ENCODE results near the gene FUZ.

Gene FUZ

DNA sequence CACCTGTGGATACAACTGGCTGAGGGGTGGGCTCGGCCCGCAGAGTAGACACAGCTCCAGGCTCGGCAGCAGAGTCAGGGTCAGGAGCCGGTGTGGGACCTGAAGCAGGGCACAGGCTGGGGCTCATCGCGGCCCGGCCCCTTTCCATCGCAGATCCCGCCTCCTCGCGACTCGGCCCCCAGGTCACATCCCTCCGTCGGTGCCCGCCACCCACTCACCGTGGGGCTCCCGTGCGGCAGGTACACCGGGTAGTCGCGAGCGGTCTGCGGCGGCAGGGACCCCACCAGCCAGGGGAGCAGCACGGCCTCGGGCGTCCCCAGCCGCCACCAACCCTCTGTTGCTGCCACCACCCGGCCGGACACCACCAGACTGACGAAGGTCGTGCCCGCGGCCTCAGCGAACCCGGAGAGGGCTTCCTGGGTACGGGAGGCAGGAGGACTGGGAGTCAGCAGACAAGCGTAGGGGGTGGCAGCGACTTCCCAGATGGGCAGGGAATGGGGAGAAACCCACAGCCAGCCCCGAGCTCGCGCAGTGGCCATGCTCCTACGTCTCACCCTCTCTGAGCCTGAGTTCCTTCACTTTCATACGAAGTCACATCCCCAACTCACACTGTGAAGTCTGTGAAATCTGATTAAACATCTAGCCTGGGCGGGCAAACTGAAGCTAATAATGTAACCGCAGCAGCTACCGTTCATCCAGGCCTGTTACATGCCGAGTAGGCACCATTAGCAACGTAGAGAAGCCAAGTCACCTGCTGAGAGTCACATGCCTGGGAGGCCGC is 3.7 kb downstream of the FUZ start:
- TF ChIP-seq, protein P1, sequence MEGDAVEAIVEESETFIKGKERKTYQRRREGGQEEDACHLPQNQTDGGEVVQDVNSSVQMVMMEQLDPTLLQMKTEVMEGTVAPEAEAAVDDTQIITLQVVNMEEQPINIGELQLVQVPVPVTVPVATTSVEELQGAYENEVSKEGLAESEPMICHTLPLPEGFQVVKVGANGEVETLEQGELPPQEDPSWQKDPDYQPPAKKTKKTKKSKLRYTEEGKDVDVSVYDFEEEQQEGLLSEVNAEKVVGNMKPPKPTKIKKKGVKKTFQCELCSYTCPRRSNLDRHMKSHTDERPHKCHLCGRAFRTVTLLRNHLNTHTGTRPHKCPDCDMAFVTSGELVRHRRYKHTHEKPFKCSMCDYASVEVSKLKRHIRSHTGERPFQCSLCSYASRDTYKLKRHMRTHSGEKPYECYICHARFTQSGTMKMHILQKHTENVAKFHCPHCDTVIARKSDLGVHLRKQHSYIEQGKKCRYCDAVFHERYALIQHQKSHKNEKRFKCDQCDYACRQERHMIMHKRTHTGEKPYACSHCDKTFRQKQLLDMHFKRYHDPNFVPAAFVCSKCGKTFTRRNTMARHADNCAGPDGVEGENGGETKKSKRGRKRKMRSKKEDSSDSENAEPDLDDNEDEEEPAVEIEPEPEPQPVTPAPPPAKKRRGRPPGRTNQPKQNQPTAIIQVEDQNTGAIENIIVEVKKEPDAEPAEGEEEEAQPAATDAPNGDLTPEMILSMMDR (IDR thresholded peaks at IDR 0.05; ENCODE audit: low read depth, low read length), result no peak
- peak overlapping the region; percentile 69 for H3K4me3 ChIP-seq (ENCODE audit: low read depth, low read length)

- peak overlapping the region; percentile 69 for H3K4me3 ChIP-seq (ENCODE audit: low read depth, low read length)
- TF ChIP-seq, protein P1 (IDR thresholded peaks at IDR 0.05; ENCODE audit: low read depth, low read length), result no peak
Observed at GRCh38 chr19:49808711-49809159, 4.4 kb downstream of the FUZ start.

GRCh38 chr19:49807904-49808675 is 5.0 kb downstream of the FUZ start:
- H3K4me3 ChIP-seq (ENCODE audit: low read depth, low read length), result no peak overlapping the region

DNA sequence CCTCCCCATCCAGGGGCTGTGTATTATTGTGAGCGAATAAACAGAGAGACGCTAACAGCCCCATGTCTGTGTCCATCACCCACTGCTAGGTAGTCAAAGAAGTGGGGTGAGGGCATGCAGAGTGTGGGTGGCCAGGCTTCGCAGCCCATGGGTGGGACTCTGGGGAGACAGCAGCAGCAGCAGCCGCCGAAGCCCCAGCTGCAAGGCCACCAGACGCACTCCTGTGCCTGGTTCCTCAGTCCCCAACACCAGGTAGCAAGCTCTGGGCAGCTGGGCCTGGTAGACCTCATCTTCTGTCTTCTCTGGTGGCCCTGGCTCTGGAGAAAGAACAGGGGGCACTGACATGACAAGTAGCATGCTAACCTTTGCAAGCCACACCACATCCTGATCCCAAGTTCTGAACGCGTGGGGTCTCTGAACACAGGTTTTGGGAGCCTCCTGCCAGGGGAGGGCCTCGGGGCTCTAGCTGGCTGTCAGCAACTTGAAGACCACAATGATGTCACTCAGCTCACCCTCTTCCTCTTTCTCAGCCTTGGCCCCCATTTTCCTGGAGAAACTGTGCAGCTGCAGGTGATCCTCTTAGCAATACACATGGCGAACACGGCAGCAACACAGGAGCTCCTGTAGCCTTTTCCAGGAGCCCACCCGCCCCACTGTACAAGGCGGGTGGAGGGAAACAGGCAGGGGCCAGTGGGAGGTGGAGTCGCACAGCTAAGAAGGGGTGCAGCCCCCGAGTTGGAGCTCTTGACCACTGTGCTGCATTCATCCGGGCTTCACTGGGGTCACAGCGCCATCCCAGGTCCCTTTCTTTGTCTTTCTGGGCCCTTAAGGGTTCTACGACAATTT is 5.8 kb downstream of the FUZ start:
- TF ChIP-seq, protein P1 (IDR thresholded peaks at IDR 0.05; ENCODE audit: low read depth, low read length), result no peak
- H3K4me3 ChIP-seq (ENCODE audit: low read depth, low read length), result no peak overlapping the region

More at GRCh38 chr19:49807904-49808675, 5.0 kb downstream of the FUZ start:
- TF ChIP-seq, protein P1 (IDR thresholded peaks at IDR 0.05; ENCODE audit: low read depth, low read length), result no peak

- H3K4me3 ChIP-seq (ENCODE audit: low read depth, low read length), result no peak overlapping the region
- TF ChIP-seq, protein P1 (IDR thresholded peaks at IDR 0.05; ENCODE audit: low read depth, low read length), result no peak
Observed at GRCh38 chr19:49806620-49806959, 6.5 kb downstream of the FUZ start.

DNA sequence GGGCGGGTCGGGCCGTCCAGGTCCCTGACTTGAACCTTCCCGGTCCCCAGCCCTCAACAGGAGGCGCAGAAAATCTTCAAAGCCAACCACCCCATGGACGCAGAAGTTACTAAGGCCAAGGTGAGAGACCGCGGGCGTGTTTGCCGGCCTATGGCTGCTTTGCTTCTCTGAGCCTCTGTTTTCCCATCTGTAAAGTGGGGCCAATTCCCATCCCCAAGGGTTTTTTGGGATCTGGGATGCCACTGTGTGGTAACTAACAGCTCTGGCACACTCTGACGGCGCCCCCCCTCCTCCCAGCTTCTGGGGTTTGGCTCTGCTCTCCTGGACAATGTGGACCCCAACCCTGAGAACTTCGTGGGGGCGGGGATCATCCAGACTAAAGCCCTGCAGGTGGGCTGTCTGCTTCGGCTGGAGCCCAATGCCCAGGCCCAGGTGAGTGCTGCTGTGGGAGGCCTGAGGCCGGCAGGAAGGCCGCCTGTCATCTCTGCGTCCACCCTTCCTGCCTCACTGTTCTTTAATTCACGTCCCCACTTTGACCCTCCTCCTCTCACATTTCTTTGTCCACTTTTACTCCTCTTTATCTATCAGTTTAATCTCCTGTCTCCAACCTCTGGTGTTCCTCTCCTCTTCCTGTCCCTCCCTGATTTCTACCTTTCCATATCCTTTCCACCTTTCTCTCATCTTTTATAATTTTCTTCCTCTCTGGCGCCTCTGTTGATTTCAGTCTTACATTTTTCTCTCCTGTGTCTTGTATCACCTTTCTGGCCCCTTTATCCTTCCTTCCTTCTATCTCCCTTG is 7.1 kb downstream of the FUZ start:
- TF ChIP-seq, protein P1 (IDR thresholded peaks at IDR 0.05; ENCODE audit: low read depth, low read length), result no peak

More for the DNA sequence above, 7.1 kb downstream of the FUZ start:
- H3K4me3 ChIP-seq (ENCODE audit: low read depth, low read length), result no peak overlapping the region
